Stimulated activated CD8-positive, alpha-beta memory T cell treated with anti-CD3 and anti-CD28 coated beads, Interleukin-12 subunit alpha, Interleukin-12 subunit beta, amount 100 ng/mL, for 4 hours (primary cell): ENCODE data around the gene PDIA5.

Experiments used
- DNase-seq: peaks from one replicate; pipeline ENCODE4 v3.0.0-alpha.2; 2020; ENCODE audit warnings: low read depth

PDIA5 gene

DNA sequence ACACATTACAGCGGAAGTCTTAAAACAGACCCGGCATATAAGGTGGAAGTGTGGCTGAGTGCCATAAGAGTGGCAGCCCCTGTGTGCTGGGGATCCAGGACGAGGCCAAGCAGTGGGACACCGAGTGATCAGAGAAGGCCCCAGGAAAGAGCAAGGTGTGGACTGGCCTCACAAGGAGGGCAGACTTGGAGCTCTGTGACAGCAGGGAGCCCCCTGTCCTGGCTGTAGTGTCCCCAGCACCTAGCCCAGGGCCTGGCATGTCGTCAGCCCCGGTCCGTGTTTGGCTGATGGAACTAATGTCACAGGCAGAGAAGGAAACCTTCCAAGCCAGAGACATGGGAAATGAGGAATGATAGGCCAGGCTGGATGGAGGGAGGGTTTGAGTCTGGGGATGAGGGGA, 4.8 kb downstream of the PDIA5 start:
- DNase-seq, result no peak

DNA sequence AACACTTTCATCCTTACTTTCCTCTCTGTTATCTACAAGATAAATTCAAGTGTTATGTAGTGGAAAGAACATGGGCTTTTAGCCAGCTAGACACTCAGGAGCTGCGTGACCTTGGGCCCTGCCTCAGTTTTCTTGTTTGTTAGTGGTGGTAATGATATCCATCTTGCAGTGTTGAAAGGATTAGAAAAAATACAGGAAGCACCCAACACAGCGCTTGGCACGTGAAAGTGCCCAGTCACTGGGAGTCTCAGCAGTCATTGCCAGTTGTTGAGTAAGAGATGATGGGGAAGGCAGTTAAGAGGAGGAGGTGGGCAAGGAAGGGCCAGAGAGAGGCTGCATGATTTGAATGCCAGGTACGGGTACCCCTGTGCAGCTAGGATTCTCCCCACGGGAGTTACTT, 5.3 kb downstream of the PDIA5 start:
- DNase-seq, result no peak

DNA sequence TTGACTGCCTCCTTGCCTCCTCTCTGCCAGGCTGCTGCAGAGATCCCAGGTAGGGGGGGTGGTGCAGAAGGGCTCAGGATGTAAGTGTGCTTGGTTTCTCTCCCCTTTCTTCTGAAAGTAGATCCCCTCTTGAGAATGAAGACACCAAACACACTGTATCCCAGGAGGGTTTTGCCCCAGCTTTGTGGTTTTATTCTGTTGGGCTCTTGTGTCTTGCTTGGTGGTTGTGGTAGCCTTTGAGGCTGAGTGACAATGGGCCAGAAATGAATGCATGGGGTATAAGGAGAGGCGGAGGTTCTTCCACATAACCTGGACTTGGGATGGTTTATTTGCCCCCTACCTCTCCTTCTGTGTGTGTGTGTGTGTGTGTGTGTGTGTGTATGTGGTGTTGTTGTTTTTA, 5.7 kb downstream of the PDIA5 start:
- no peak for DNase-seq

- DNase-seq, result no peak
These were observed 8.5 kb downstream of the PDIA5 start for GRCh38 chr3:123075359-123075758.

DNA sequence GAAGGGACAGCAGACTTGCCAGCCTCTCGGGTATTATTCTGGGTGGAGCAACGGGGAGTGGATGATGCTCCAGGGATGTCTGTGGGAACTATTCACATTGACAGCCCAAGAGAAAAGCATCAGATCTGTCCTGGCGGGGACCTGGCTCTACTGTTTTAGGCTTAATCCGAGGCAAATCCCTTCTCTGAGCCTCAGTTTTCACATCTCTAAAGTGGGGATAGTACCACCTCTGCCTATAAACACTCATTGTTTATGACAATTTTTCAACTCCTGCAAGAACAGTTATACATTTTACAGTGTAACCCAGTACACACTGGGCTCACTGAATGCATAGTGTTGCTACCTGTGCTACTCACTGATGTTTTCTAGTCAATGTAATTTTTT, 9.3 kb downstream of the PDIA5 start:
- no peak for DNase-seq

- DNase-seq, result no peak
These were observed 9.9 kb downstream of the PDIA5 start for GRCh38 chr3:123076496-123077418.

- DNase-seq, result no peak
These were observed 11.3 kb downstream of the PDIA5 start for GRCh38 chr3:123078101-123078500.

- no peak for DNase-seq
These were observed 14.2 kb downstream of the PDIA5 start for GRCh38 chr3:123080864-123081562.

- no peak for DNase-seq
These were observed 15.0 kb downstream of the PDIA5 start for GRCh38 chr3:123081718-123082369.

- no peak for DNase-seq
These were observed 15.7 kb downstream of the PDIA5 start for GRCh38 chr3:123082370-123083065.

- DNase-seq, result no peak
These were observed 16.7 kb downstream of the PDIA5 start for GRCh38 chr3:123083383-123084124.

DNA sequence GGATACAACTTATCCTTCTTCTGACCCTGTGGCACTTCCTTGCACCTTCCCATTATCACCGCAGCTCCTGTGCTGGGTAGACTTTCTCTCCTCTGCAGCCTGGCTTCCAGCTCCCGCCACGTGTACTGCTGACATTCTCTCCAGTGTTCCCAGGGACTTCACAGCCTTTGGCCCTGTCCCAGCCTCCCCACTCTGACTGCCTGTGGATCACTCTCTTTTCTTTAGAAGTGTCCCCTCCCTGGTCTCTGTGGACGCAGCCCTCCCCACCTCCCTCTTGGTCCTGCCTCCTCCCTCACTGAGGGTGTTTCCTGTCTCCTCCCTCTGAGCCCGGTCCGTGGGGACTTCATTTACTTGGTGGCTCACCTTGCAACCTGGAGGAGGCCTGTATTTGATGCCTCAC, 17.4 kb downstream of the PDIA5 start:
- no peak for DNase-seq

- DNase-seq, result no peak
These were observed 18.0 kb downstream of the PDIA5 start for GRCh38 chr3:123084738-123085237.

DNA sequence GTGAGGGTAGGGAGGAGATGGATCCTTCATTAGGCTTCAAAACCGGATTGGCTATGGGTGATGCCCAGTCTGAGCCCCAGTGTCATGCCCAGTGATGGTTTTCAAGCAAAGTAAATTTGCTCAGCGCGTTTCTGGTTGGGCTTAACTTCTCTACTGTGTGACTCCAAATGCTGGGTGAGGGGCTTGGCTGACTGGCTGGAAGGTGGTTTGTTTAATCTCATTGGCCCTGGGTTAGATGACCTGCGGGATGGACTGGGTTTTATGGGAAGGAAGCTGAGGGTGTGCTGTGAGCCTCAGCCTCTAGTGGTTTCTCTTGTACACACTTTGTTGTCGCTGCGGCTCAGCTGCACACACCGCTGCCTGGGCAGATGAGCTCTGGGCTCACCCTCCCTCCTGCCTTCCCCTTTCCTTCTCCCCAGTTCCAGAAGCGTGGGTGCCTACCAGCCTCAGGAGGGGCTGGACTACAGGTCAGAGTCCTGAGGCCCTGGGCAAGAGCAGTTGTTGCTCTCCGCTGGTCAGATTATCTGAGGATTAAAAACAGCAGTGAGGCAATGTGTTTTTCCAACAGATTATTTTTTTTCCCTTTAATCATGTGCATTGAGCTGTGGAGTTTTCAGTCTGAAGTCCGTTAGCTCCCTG, 18.6 kb downstream of the PDIA5 start:
- DNase-seq, result no peak

DNA sequence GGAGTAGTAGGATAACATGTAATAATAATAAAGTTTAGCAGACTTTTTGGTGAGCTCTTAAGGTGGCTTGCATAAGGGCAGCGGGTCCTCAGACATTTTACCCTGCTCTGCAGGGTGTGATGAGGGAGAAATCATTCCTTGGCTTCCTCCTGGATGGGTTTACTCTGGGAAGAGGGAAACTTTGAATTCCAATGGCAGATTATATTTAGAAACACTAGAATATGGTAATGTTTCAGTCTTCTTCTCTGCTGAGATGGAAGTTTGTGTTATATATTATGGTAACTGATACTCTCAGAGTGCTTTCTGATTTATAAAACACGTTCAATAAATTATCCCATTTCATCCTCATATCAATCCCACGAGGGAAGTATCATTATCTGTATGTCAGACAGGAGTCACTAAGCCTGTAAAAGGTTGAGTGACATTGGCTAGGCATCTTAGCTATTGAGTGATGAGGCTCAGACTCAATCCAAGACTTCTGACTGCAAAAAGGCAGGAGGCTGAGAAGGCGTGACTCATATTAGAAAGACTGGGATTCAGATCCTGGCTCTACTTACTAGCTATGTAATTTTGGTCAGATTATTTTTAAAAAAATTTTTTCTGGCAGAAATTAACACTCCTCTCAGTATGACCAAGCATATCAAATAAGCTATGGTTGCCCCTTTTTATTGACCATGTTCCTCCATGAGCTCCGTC, 19.3 kb downstream of the PDIA5 start:
- DNase-seq, result no peak

- no peak for DNase-seq
These were observed 21.6 kb downstream of the PDIA5 start for GRCh38 chr3:123088387-123088786.

- DNase-seq, result no peak
These were observed 22.9 kb downstream of the PDIA5 start for GRCh38 chr3:123089611-123090331.

GRCh38 chr3:123090728-123091531, 24.1 kb downstream of the PDIA5 start:
- no peak for DNase-seq

DNA sequence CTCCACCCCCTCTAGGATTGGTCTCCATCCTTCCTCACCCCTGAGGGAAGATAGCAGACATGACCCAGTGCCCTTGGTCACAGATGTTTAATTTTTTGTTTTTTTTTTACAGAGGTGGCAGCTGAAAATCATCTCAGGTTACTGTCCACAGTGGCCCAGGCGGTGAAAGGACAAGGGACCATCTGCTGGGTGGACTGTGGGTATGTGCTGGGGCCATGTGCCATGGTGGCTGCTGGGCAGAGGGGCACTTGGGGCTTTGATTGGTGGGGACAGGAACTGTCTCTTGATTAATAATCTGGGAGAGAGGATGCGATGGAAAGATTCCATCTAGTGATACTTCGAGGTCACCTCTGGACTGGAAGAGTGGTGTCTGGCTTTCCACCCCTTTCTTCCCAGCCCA, 25.4 kb downstream of the PDIA5 start:
- no peak for DNase-seq
